ENCODE measurements around the gene RHEX.

GRCh38 chr1:206050655-206051235 lies 2.2 kb upstream of the RHEX start:
- TF ChIP-seq EZH2 (IDR thresholded peaks at IDR 0.05; ENCODE audit: insufficient read depth, poor library complexity, severe bottlenecking) = no peak
- TF ChIP-seq EZH2phosphoT487 (IDR thresholded peaks at IDR 0.05; ENCODE audit: insufficient read depth, low read depth) = no peak
